SKM-1 treated with dmso at 0.1 percent for 144 hours (cell line): ENCODE measurements around the gene TP53TG5.

Experiments
- DNase-seq: peaks from one replicate; lab custom pipeline; 2025; ENCODE audit not compliant: unreplicated experiment; lab: John Stamatoyannopoulos, UW

Gene TP53TG5

GRCh38 chr20:45378191-45378590, at the start of gene TP53TG5:
Gene TP53TG5 (minus strand): TSS chr20:45378325. CDS start chr20:45378236, 89 bp downstream.
- DNase-seq: no peak

DNA sequence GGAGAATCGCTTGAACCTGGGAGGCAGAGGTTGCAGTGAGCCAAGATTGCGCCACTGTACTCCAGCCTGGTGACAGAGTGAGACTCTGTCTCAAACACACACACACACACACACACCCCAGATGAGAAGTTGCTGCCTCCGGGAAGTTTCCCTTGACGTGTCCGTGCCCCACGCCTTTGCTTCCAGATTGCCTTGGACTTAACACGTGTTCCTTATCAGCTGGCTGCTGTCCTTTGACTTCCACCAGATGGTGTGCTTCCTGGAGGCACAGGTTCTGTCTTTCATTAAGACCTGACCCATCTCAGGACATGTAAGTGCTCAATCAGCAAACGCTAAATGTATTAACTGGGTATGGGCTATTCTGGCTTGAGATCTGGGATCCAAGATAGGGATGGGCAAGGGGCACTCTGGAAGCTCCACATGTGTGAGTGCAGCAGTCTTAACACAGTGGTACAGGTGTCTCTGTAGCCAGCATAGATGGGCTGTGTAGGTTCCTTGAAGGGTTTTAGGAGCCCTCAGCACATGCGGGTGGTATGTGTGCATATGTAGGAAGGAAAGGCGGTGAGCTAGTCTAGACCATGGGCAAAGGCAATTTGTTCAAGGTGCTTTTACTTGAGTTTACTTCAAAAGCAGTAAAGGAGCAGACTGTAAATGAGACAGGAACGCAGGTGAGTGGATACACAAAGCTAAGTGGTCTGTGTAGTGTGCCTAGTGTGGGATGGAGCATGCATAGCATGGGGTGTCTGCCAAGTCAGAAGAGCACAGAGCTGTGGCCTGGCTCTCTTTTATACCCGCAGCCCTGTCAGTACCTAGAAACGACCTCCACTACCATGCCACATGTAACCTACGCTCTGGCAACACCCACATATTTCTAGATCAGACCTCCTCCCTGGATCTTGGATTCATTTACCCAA, 49.4 kb upstream of the TP53TG5 start:
- no peak for DNase-seq

GRCh38 chr20:45426320-45427016, 48.3 kb upstream of the TP53TG5 start:
- DNase-seq: no peak

DNA sequence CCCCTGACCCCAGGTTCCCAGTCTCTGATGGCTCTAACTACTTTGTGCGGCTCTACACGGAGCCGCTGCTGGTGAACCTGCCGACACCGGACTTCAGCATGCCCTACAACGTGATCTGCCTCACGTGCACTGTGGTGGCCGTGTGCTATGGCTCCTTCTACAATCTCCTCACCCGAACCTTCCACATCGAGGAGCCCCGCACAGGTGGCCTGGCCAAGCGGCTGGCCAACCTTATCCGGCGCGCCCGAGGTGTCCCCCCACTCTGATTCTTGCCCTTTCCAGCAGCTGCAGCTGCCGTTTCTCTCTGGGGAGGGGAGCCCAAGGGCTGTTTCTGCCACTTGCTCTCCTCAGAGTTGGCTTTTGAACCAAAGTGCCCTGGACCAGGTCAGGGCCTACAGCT, 47.4 kb upstream of the TP53TG5 start:
- DNase-seq: no peak

- no peak for DNase-seq
Measured at GRCh38 chr20:45423700-45424099, 45.6 kb upstream of the TP53TG5 start.

DNA sequence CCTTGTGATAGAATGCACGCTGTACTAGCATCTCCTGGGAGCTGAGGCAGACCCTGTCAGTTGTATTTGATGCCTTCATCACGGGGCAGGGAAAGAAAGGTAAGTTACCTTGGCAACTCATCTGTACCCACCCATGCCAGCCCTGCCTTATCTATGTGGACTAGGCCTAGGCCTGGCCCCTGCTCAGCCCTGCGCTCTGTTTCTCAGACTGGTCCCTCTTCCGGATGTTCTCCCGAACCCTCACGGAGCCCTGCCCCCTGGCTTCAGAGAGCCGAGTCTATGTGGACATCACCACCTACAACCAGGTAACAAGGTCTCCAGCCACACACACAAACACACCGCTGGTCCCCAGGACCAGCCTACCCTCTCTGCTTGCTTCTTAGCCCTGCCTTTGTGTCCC, 42.0 kb upstream of the TP53TG5 start:
- DNase-seq: no peak

DNA sequence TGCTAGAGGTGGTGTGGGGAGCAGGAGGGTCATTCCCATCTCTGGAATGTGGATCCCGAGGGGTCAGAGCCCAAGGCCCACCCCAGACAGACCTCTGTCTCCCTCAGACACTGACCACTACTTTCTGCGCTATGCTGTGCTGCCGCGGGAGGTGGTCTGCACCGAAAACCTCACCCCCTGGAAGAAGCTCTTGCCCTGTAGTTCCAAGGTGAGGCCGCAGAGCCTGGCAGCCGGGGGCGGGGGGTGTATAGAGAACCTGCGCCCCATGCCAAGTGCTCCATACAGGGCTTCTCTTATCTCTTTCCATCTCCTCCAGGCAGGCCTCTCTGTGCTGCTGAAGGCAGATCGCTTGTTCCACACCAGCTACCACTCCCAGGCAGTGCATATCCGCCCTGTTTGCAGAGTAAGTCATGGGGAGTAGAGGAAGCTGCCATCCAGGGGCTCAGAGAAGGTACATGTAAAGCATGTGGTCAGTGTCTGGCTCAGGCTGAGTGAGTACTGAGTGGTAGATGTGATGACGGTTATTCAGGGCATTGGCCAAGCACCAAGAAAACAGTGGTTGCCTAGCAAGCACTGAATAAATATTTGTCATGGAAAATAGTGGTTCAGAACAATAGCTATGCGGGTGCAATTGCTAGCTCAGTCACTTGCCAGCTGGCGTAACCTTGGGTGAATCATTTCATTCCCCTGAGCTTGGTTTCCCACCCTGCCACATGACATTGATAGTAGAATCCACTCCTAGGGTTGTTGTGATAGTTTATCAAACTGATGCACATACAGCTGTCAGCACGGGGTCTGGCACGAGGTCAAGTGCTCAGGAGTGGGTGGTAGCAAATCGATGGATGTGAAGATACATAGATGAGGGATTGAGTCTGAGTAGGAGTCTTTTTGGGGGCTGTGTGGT, 41.3 kb upstream of the TP53TG5 start:
- no peak for DNase-seq

DNA sequence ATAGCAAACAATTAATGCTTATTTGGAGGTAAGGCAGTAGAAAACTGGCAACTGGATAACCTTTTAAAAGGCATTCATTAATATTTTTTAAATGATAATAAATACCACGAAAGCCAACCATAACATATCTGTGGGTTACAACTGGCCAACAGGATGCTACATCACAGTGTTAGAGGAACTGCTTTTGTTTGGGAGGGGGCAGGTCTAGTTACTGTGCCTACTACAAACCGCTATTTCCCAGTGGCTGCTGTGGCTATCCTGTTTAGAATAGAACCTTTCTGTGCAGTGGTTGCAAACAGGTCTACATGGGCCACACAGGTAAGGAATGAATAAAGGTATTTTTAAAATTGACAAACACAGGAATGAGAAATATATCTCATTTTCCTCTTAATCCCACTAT, 38.8 kb upstream of the TP53TG5 start:
- no peak for DNase-seq

DNA sequence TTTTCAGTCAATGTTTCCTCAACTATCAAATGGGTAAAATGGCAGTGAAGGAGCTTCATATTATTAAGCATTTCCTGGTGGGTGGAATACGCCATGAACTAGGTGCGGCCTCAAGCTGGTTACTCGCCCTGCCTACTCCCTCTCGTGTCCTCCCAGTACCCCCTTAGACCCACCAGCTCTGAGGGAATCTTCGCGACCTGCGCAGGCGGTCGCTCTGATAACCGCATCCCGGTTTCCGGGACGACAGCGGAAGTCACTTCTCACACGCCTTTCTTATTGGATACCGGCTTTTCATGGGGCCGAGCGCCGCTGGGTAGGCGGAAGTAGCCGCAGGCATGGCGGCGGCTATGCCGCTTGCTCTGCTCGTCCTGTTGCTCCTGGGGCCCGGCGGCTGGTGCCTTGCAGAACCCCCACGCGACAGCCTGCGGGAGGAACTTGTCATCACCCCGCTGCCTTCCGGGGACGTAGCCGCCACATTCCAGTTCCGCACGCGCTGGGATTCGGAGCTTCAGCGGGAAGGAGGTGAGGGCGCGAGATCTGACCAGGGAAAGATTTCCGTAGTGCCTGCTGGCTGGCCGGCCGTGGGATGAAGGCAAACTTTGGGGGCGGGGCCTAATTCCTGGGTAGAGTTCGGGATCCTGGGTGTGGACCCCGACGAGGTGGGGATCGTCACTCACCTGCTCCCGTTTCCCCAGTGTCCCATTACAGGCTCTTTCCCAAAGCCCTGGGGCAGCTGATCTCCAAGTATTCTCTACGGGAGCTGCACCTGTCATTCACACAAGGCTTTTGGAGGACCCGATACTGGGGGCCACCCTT, 37.9 kb upstream of the TP53TG5 start, which contains the start of gene PIGT:
TSS of gene PIGT (plus strand) at position 320 of the 816 bp plus-strand sequence. CDS start at position 336, 16 bp downstream.
- peak; percentile 73 for DNase-seq

GRCh38 chr20:45413479-45413878, 35.4 kb upstream of the TP53TG5 start:
- DNase-seq: no peak

GRCh38 chr20:45412653-45413052, 34.5 kb upstream of the TP53TG5 start:
- DNase-seq: no peak

DNA sequence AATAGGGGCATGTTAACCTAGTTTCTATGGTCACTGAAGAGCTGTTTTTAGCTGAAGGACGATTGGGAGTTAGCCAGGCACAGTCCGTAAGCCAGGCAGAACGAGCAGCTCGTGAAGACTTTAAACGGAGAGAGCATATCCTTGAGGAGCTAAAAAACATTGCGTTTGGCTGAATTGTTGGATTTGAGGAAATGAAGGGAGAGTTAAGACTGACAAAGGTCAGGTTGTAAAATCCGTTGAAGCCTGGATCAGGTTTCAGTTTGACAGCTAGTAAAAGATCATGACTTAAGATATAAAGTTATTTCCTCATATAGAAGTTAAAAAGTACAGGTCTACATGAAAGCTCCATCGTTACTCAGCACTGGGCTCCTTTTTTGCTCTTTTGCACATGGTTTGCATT, 32.8 kb upstream of the TP53TG5 start:
- DNase-seq: no peak

GRCh38 chr20:45409521-45410272, 31.6 kb upstream of the TP53TG5 start:
- DNase-seq: no peak

GRCh38 chr20:45408646-45409213, 30.6 kb upstream of the TP53TG5 start:
- DNase-seq: no peak

DNA sequence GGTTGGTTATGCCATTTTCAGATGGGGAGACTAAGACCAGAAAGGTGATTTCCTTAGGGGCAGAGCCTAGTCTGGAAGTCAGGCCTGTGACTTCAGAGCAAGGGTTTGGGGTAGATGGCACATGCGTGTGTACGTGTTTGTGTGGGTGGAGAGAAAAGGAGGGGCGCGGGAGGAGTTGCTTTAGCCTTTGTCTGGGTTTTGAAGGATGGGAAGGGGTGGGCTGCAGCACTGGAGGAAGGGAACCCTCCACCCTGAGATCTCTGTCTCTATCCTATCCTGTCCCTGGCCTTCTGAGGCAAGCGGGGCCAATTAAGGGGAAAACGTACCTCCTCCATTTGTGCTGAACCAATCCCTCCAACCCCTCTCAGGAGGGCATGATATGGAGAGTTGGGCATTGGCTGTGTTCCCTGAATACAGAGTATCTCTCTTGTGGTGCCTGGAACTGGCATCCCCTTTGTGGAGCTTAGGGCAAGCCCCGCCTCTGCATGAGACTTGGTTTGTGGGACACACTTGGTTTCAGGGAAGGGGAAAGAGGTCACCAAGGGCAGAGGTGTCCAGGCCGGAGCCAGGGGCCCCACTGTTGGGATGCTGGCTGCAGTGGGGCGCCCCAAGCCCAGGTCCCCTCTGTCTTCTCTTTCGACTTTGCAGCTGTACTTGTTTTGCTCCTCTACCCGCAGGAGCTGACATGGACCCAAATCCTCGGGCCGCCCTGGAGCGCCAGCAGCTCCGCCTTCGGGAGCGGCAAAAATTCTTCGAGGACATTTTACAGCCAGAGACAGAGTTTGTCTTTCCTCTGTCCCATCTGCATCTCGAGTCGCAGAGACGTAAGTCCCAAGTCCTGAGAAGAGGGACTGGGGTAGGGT, 29.9 kb upstream of the TP53TG5 start, which contains the start of gene DBNDD2:
TSS of gene DBNDD2 (plus strand) at position 507 of the 863 bp plus-strand sequence. CDS start at position 686, 179 bp downstream.
- DNase-seq: no peak

GRCh38 chr20:45407067-45407745, 29.1 kb upstream of the TP53TG5 start:
- no peak for DNase-seq

GRCh38 chr20:45406260-45407066, 28.3 kb upstream of the TP53TG5 start:
- no peak for DNase-seq
